ENCODE results near the gene CENPK.
A peak's percentile ranks its signal among the peaks of the same experiment; 100 is the strongest.
"Not testable (repeated sequence)": the region's sequence is repeated elsewhere in the genome, so short reads cannot be mapped to it uniquely, and the experiment has no call there.

CENPK gene

DNA sequence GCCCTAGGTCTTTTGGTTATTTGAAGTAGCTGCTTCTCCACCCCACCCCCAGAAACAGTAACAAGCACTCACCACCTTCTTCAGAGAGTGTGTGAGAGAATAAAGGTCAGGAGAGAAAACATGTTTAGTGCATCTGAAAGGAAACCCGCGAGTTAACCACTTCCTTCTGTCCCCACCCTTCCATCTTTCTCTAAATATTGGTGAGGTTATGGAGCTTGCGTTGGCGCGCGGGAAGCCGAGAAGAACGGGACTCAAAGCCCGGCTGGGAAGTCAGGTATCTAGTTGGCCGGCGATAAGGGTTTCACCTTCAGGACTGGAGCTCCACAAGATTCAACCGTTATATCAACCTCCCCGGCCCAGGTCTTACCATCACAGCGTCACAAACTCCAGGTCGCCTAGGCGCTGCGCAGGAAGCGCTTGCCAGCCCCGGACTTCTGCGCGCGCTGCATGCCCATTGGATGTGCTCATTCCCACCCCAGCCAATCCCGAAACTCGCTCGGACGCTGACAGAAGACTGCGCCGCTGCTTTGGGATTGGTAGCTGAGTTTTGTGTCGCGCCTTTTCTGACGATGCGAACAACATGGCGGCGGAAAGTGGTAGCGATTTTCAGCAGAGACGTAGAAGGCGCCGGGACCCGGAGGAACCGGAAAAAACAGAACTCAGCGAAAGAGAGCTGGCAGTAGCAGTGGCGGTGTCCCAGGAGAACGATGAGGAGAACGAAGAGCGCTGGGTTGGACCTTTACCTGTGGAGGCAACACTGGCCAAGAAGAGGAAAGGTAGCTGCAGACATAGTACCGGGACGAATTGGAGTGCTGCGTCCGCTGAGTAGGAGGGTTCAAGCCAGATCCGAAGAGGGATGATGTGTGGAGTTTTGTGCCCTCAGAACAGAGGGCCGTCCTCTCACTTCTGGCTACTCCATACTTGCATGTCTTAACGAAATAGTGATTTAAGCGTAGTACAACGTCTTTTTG, at the start of gene CENPK, which contains the start of gene PPWD1:
CENPK (minus strand) TSS at position 438 of the 971 bp plus-strand sequence. CDS start 8,261 bp downstream, outside the sequence.
PPWD1 (plus strand) TSS at position 566 of the 971 bp plus-strand sequence; CDS start at position 581, 15 bp downstream.
- peak; percentile 96 for DNase-seq

DNA sequence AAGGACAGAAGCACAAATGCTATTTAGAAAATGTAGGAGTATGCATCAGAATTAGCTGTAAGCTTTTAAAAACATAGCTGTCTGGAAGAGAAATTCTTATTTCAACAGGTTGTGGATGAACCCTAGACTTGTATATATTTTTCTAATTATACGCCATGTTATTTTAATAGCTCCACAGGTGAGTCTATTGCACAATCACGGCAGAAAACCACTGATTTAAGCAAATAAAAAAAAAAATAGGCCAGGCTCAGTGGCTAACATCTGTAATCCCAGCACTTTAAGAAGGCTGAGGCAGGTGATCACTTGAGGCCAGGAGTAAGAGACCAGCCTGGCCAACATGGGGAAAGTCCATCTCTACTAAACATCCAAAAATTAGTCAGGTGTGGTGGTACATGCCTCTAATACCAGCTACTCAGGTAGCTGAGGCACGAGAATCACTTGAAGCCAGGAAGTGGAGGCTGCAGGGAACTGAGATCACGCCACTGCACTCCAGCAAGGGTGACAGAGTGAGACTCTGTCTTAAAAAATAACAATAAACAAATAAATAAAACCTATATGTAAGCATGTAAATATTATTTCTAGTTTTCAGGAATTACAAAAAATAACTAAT, 49.4 kb upstream of the CENPK start:
- no peak for DNase-seq

- DNase-seq, result no peak
Observed at GRCh38 chr5:65611524-65611923, 48.6 kb upstream of the CENPK start.

- not testable (repeated sequence) for DNase-seq
Observed at GRCh38 chr5:65601761-65602160, 38.8 kb upstream of the CENPK start.

DNA sequence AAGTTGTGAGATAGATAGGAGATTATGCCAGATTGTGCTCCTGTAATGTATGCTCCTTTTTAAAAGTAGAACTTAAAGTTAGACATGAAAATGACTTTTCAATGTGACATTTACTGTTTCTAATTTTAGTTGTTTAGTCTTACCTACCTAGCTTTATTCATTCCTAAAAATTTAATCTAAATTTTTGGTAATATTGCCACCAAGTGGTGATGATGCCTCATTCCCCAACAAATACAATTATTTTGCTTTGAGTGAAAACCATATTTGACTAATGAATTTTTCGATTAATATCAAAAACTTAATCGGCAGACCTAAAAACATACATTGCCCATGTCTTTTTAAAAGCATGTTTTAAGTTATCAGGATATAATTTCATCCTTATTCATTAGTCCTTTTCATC, 25.7 kb upstream of the CENPK start:
- DNase-seq, result no peak

GRCh38 chr5:65577141-65577540, 14.2 kb upstream of the CENPK start:
- DNase-seq, result no peak

- no peak for DNase-seq
Observed at GRCh38 chr5:65570598-65571226, 7.7 kb upstream of the CENPK start.

DNA sequence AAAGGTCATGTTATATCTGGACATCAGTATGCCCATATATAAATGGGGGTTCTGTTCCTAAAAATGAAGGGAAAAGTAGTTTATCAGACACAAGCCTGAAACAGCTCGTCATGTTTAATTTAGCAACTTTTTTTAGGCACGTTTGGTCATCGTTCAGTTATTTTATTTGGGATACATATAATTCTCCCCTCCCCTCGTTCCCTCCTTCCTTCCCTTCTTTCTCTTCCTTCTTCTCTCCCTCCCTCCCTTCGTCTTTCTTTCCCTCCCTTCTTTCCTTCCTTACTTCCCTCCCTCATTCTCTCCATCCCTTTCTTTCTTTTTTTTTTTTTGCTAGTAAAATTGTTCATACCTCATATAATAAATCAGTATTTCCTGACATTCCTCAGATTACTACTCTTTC, 3.5 kb upstream of the CENPK start:
- DNase-seq, result no peak

DNA sequence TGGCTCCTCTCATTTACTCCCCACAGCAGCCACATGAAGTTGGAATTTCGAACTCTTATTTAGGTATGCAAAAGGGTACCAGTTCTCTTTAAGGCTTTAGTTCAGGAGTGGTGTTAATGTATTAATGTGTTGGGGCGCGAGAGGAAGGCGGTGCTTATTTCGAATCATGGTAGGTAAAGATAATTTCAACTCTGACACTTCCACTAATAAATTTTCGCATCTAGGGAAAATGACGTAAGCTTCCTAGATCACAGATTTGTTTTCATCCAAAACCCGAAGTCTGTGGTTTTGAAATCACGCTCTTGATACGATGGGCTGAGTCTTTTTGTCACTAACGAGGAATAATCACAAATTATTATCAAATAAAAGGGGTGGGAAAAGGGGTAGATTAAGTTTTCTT, 809 bp upstream of the CENPK start:
- no peak for DNase-seq

DNA sequence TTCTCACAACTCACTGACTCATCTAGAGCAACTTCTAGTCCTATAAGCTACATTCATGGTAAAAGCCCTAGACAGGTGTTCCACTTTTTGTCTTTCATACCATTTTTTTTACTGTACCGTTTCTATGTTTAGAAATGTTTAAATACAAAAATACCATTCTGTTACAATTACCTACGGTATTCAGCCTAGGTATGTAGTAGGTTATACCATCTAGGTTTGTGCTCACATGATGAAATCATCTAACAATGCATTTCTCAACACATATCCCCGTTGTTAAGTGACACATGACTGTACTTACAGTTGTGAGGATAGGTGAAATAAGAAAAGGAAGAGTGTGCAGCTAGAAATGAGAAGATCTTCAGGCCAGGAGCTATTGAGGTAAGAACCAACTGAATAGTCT, 6.2 kb downstream of the CENPK start:
- no peak for DNase-seq

GRCh38 chr5:65556181-65556580, 6.8 kb downstream of the CENPK start:
- DNase-seq, result no peak

GRCh38 chr5:65555287-65555686, 7.7 kb downstream of the CENPK start:
- peak; percentile 9 for DNase-seq

DNA sequence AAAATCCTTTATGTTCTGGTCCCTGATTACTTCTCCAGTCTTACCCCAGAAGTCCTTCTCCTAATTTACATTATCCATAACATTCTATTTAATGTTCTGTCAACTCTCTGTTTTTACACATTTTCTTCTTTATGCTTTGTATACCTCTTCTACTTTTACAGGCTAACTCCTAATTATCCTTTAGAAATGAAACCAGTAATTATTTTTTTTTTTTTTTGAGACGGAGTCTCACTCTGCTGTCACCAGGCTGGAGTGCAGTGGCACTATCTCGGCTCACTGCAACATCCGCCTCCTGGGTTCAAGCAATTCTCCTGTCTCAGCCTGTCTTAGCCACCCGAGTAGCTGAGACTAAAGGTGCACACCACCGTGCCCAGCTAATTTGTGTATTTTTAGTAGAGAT, 9.0 kb downstream of the CENPK start:
- no peak for DNase-seq

GRCh38 chr5:65548281-65548680, 14.7 kb downstream of the CENPK start:
- no peak for DNase-seq

- DNase-seq, result no peak
Observed at GRCh38 chr5:65546141-65546540, 16.8 kb downstream of the CENPK start.

DNA sequence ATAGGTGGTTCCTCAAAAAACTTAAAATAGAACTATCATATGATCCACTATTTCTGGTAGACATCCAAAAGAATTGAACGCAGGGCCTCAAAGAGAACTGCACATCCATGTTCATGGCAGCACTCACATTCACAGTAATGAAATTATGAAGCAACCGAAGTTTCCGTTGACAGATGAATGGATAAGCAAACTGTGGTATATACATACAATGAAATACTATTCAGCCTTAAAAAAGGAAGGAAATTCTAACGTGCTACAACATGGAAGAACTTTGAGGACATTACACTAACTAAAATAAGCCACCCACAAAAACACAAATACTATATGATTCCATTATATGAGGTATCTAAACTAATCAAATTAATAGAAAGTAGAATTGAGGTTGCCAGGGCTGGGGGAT, 18.5 kb downstream of the CENPK start:
- DNase-seq, result no peak

- no peak for DNase-seq
Observed at GRCh38 chr5:65539827-65540226, 23.1 kb downstream of the CENPK start.

DNA sequence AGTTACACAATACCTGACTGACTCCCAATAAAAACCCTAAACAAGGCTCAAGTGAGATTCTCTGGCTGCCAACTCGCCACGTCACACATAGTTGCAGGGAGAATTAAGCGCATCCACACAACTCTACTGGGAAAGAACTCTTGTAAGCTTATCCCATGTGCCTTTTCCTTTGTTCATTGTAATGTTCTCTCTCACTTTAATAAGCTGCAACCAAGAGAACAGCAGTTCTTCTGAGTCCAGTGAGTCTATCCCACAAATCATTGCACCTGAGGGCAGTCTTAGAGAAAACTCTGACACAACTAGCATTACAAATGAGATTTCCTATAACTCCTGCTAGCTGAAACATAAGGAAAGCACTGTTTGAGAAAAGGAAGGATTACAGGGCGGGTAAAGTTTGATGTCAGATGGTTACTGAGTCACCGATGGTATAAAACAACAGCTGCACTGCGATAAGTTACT, 27.4 kb downstream of the CENPK start:
- peak; percentile 14 for DNase-seq

GRCh38 chr5:65530904-65531303, 32.1 kb downstream of the CENPK start:
- no peak for DNase-seq

DNA sequence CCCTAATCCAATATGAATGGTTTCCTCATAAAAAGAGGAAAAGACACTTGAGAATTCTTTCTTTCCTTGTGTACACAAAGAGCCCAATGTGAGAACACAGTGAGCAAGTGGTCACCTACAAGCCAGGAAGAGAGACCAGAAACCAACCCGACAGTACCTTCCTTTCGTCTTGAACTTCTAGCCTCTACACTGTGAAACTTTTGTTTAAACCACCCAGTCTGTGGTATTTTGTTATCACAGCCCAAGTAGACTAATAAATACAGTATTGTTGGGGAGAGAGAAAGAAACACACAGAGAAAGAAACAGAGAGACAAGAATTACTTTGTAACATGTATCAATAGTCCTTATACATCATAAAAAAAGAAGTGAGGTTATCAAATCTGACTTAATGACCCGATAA, 37.2 kb downstream of the CENPK start:
- no peak for DNase-seq

- peak; percentile 9 for DNase-seq
Observed at GRCh38 chr5:65512170-65512937, 50.6 kb downstream of the CENPK start.

DNA sequence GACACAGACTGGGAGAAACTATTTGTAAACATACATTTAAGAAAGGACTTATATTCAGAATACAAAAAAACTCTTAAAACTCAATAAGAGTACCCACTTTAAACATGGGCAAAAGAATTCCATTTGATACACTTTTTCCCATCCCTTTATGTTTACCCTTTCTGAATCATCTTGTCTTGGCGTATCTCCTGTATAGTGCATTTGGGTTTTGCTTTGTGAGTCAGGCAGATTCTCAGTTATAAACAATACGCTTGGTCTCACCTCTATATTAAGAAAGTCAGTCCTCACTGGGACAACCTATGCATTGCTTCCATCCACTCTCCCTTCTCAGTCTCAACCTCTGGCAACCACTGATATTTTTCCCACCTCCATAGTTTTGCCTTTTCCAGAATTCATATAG, 54.0 kb downstream of the CENPK start:
- no peak for DNase-seq

DNA sequence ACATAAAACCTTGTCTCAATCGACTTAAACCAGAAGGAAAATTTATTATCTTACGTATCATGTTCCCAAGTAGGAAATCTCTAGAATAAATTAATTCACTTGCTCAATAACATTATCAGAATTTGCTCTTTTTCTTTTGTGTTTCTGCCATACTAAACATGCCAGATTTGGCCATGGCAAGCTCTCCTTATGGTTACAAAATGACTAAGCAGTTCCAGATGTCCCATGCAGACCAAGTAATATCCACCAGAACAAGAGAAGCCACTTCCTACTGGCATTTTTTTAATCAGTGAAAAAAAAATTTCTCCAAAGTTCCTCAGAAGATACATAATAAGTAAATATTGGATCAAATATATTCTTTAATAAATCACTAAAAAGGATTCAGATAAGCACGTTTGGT, 56.0 kb downstream of the CENPK start:
- DNase-seq, result peak; percentile 66
